MM.1S (cell line): ENCODE results near the gene STAG1.
"Not testable (repeated sequence)": the region's sequence is repeated elsewhere in the genome, so short reads cannot be mapped to it uniquely, and the experiment has no call there.

Experiments
- DNase-seq: peaks from one replicate; pipeline ENCODE4 v3.0.0-alpha.2; 2015
- H2AFZ ChIP-seq: fragments of 300-600 bp; sonication (generic); 2 replicates; pipeline ENCODE4 v1.6.0; 2016; ENCODE audit warnings: antibody characterized with exemption, low read length
- H3F3A ChIP-seq: fragments of 300-600 bp; sonication (generic); 2 replicates; pipeline ENCODE4 v1.6.1; 2016; ENCODE audit warnings: mild to moderate bottlenecking, antibody characterized with exemption, low read length, moderate library complexity, mixed read lengths; ENCODE audit not compliant: insufficient read depth
- H3K27ac ChIP-seq: fragments of 300-600 bp; sonication (generic); 2 replicates; pipeline ENCODE4 v1.5.1; 2016; ENCODE audit warnings: mild to moderate bottlenecking, low read length
- H3K27me3 ChIP-seq: fragments of 300-600 bp; sonication (generic); replicated peaks from 2 replicates; pipeline ENCODE4 v1.6.0; 2016; ENCODE audit warnings: low read length; ENCODE audit not compliant: insufficient read depth
- H3K36me3 ChIP-seq: fragments of 300-600 bp; sonication (generic); replicated peaks from 2 replicates; pipeline ENCODE4 v1.6.1; 2016; ENCODE audit warnings: mild to moderate bottlenecking, low read length, mixed read lengths; ENCODE audit not compliant: insufficient read depth
- H3K4me1 ChIP-seq: fragments of 300-600 bp; sonication (generic); 2 replicates; pipeline ENCODE4 v1.6.1; 2016; ENCODE audit warnings: low read length, mixed read lengths
- H3K4me2 ChIP-seq: fragments of 300-600 bp; sonication (generic); 2 replicates; pipeline ENCODE4 v1.6.0; 2016; ENCODE audit warnings: low read depth, low read length
- H3K4me3 ChIP-seq: fragments of 300-600 bp; sonication (generic); 2 replicates; pipeline ENCODE4 v1.5.1; 2016; ENCODE audit warnings: low read length, mixed read lengths
- H3K79me2 ChIP-seq: fragments of 300-600 bp; sonication (generic); 2 replicates; pipeline ENCODE4 v1.6.1; 2016; ENCODE audit warnings: mixed run types, low read length, mixed read lengths
- H3K9ac ChIP-seq: fragments of 300-600 bp; sonication (generic); 2 replicates; pipeline ENCODE4 v1.6.1; 2016; ENCODE audit warnings: low read length, mixed read lengths
- H3K9me2 ChIP-seq: fragments of 300-600 bp; sonication (generic); replicated peaks from 2 replicates; pipeline ENCODE4 v1.6.1; 2016; ENCODE audit warnings: mild to moderate bottlenecking, low read length, mixed read lengths; ENCODE audit not compliant: insufficient read depth
- H3K9me3 ChIP-seq: fragments of 300-600 bp; sonication (generic); replicated peaks from 2 replicates; pipeline ENCODE4 v1.6.1; 2016; ENCODE audit warnings: mild to moderate bottlenecking, low read length, mixed read lengths; ENCODE audit not compliant: insufficient read depth
- H4K20me1 ChIP-seq: fragments of 300-600 bp; sonication (generic); 2 replicates; pipeline ENCODE4 v1.6.1; 2016; ENCODE audit warnings: mild to moderate bottlenecking, low read length, moderate library complexity, mixed read lengths; ENCODE audit not compliant: insufficient read depth
- EZH2 ChIP-seq: fragments of 300-600 bp; sonication (generic); optimal IDR thresholded peaks from 2 replicates; pipeline ENCODE3; 2017; ENCODE audit warnings: low read depth, mild to moderate bottlenecking, antibody characterized with exemption, low read length, mixed read lengths
- EZH2phosphoT487 ChIP-seq: fragments of 300-600 bp; sonication (generic); IDR thresholded peaks from 2 replicates; pipeline ENCODE4 v1.6.1; 2018; ENCODE audit warnings: antibody characterized with exemption, low read length
- TF ChIP-seq, protein P1 (sequence below): fragments of 300-600 bp; sonication (generic); IDR thresholded peaks from 2 replicates; pipeline ENCODE4 v1.5.1; 2016; ENCODE audit warnings: antibody characterized with exemption, low read length, mixed read lengths

The STAG1 gene

DNA sequence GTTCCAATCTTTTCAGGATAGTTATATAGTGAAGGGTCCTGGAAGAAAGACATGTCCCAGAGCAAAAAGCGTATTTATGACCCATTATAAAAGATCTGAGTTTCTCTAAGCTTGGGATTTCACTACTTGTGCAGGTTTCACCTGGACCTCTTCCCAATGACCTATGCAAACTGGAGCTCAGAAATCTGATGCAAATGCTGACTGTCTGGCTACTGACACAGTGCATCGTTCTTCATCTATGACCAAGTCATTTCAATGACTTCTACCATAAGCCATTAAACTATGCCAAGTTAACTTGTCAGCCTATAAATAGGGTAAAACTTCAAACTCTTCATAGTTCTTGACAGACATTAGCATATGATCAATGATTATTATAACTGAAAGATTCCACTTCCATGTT lies 11.1 kb downstream of the STAG1 start:
- H3K9me2 ChIP-seq = no peaks in the 10 kb centered on the region
- H3K9ac ChIP-seq = no peak overlapping the region
- DNase-seq = no peak
- TF ChIP-seq, protein P1, sequence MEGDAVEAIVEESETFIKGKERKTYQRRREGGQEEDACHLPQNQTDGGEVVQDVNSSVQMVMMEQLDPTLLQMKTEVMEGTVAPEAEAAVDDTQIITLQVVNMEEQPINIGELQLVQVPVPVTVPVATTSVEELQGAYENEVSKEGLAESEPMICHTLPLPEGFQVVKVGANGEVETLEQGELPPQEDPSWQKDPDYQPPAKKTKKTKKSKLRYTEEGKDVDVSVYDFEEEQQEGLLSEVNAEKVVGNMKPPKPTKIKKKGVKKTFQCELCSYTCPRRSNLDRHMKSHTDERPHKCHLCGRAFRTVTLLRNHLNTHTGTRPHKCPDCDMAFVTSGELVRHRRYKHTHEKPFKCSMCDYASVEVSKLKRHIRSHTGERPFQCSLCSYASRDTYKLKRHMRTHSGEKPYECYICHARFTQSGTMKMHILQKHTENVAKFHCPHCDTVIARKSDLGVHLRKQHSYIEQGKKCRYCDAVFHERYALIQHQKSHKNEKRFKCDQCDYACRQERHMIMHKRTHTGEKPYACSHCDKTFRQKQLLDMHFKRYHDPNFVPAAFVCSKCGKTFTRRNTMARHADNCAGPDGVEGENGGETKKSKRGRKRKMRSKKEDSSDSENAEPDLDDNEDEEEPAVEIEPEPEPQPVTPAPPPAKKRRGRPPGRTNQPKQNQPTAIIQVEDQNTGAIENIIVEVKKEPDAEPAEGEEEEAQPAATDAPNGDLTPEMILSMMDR = no peak
- TF ChIP-seq EZH2phosphoT487 (no peak), EZH2 (no peak)
- no peak overlapping the region for H3K4me3 ChIP-seq
- no peak overlapping the region for H3K4me2 ChIP-seq
- peaks cover 100% of the 10 kb centered on the region for H3K79me2 ChIP-seq
- no peaks in the 10 kb centered on the region for H3K4me1 ChIP-seq
- H3K9me3 ChIP-seq = no peaks in the 10 kb centered on the region
- H3K27me3 ChIP-seq = no peaks in the 10 kb centered on the region
- no peak overlapping the region for H3K27ac ChIP-seq
- H4K20me1 ChIP-seq = peaks cover 33% of the 10 kb centered on the region
- H3F3A ChIP-seq = no peaks in the 10 kb centered on the region
- no peak overlapping the region for H2AFZ ChIP-seq
- H3K36me3 ChIP-seq = no peaks in the 10 kb centered on the region

DNA sequence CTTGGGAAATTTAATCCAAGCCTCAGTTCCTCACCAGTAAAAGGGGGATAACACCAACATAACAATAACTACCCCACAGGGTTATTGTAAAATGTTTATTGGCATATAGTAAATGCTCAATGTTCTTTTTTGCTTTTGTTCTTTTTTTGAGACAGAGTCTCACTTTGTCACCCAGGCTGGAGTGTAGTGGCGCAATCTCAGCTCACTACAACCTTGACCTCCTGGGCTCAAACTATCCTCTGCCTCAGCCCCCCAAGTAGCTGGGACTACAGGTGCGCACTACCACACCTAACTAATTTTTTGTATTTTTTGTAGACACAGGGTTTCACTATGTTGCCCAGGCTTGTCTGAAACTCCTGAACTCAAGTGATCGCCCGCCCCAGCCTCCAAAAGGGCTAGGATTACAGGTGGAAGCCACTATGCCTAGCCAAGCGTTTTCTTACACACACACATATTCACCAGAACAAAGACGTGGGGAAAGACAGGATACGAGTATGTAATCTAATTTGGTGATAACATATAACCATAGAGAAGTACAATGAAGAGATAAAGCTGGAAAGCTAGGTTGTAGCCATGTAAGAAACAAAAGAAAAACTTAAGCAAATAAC lies 11.7 kb downstream of the STAG1 start:
- Histone ChIP-seq H3F3A (no peaks in the 10 kb centered on the region), H2AFZ (no peak overlapping the region), H3K27me3 (no peaks in the 10 kb centered on the region), H3K27ac (no peak overlapping the region), H3K79me2 (peaks cover 100% of the 10 kb centered on the region), H3K9ac (no peak overlapping the region), H3K9me2 (no peaks in the 10 kb centered on the region), H3K4me3 (no peak overlapping the region), H3K4me2 (no peak overlapping the region), H3K36me3 (no peaks in the 10 kb centered on the region), H3K9me3 (no peaks in the 10 kb centered on the region), H3K4me1 (no peaks in the 10 kb centered on the region), H4K20me1 (peaks cover 29% of the 10 kb centered on the region)
- TF ChIP-seq EZH2 = no peak
- TF ChIP-seq, protein P1 = no peak
- no peak for DNase-seq

DNA sequence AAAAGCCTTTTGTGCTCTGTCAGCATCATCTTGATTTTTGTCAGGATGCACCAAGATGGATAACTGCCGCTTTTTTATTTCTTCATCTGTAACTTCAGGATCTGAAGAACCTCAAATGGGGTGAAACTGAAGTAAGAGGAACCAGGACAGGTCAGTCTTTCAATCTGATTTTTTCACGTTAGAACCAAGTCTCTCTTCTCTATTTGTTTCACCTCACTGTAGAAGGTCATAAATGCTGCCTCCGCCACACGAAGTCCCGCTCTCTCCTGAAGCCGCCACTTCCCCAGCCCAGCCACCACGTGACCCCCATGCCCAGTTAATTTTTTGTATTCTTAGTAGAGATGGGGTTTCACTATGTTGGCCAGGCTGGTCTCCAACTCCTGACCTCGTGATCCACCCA lies 15.2 kb downstream of the STAG1 start:
- not testable (repeated sequence) for H3K9ac ChIP-seq, H3K36me3 ChIP-seq, H3K4me2 ChIP-seq, H3K9me2 ChIP-seq, H3F3A ChIP-seq, H3K27me3 ChIP-seq, H3K9me3 ChIP-seq, H2AFZ ChIP-seq, H3K4me3 ChIP-seq, H3K4me1 ChIP-seq, DNase-seq, H3K27ac ChIP-seq
- Histone ChIP-seq H4K20me1 (peaks cover 28% of the 10 kb centered on the region), H3K79me2 (peaks cover 100% of the 10 kb centered on the region)

DNA sequence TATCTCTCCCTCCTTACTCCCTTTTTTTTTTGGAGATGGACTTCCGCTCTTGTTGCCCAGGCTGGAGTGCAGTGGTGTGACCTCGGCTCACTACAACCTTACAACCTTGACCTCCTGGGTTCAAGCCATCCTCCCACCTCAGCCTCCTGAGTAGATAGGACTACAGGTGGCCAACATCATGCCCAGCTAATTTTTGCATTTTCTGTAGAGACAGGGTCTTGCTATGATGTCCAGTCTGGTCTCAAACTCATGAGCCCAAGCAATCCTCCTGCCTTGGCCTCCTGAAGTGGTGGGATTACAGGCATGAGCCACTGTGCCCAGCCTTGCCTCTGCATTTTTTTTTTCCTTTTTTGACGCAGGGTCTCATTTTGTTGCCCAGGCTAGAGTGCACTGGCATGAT lies 17.1 kb downstream of the STAG1 start:
- peaks cover 46% of the 10 kb centered on the region for H4K20me1 ChIP-seq
- no peaks in the 10 kb centered on the region for H3K9me3 ChIP-seq
- no peaks in the 10 kb centered on the region for H3F3A ChIP-seq
- DNase-seq = no peak
- TF ChIP-seq EZH2phosphoT487 (no peak), EZH2 (no peak)
- TF ChIP-seq, protein P1 = no peak
- H3K79me2 ChIP-seq = peaks cover 100% of the 10 kb centered on the region
- no peak overlapping the region for H3K27ac ChIP-seq
- H3K27me3 ChIP-seq = no peaks in the 10 kb centered on the region
- H3K4me2 ChIP-seq = no peak overlapping the region
- no peaks in the 10 kb centered on the region for H3K36me3 ChIP-seq
- H3K4me3 ChIP-seq = no peak overlapping the region
- H3K9ac ChIP-seq = no peak overlapping the region
- no peak overlapping the region for H2AFZ ChIP-seq
- H3K4me1 ChIP-seq = peaks cover 11% of the 10 kb centered on the region
- H3K9me2 ChIP-seq = no peaks in the 10 kb centered on the region
